ENCODE measurements around the gene ADAMTSL3.

GRCh38 chr15:83610132-83610531, 43.8 kb upstream of the ADAMTSL3 start:
- TF ChIP-seq USF2 (IDR thresholded peaks at IDR 0.05; ENCODE audit: low read depth, low read length) (no peak), CTCF (conservative IDR thresholded peaks at IDR 0.05; ENCODE audit: low read depth, low read length) (no peak), CHD1 (IDR thresholded peaks at IDR 0.05; ENCODE audit: low read depth, low read length) (no peak), POLR2A (IDR thresholded peaks at IDR 0.05; ENCODE audit: low read depth, low read length) (no peak)
